Panc1 (cell line): ENCODE results near the gene COL27A1. TPM values are rescaled to one million over a fixed set of nuclear protein-coding genes. Genes with fewer than 3 reads are reported as not detected.

Source experiments
- ATAC-seq: fragments of 200-7000 bp; cut with Tn5 transposase; 2 replicates; pipeline ENCODE4 v1.9.1; 2020; ENCODE audit warnings: mild to moderate bottlenecking, moderate library complexity
- BruUV-seq: library from RNA; stranded (reverse); fragments of 400-500 nt; replicated peaks from 2 replicates; lab custom pipeline; 2021; lab: Mats Ljungman, UMichigan
- CTCF ChIA-PET: fragments of 300-600 bp; sonication (Branson Sonifier 250); formaldehyde crosslinking; loops from one replicate; lab custom pipeline; 2022; ENCODE audit warnings: antibody characterized with exemption; lab: Charles Lee
- POLR2A ChIA-PET: fragments of 300-600 bp; sonication (Branson Sonifier 250); formaldehyde crosslinking; loops from one replicate; lab custom pipeline; 2022; ENCODE audit warnings: antibody characterized with exemption; lab: Charles Lee
- DNase-seq: peaks from one replicate; pipeline ENCODE4 v3.0.0-alpha.2; 2010; ENCODE audit warnings: low read depth, low spot score
- H3K27ac ChIP-seq: 2 replicates; pipeline ENCODE4 v1.5.1; 2011; ENCODE audit warnings: mild to moderate bottlenecking, low read length, inconsistent platforms
- H3K27me3 ChIP-seq: fragments of 200-500 bp; sonication (Bioruptor generic); 2 replicates; pipeline ENCODE4 v1.6.0; 2014; ENCODE audit warnings: low read length, inconsistent platforms; ENCODE audit not compliant: control insufficient read depth, insufficient read depth
- H3K36me3 ChIP-seq: fragments of 200-500 bp; sonication (Bioruptor generic); 2 replicates; pipeline ENCODE4 v1.5.1; 2014; ENCODE audit warnings: inconsistent platforms, mild to moderate bottlenecking, low read length, moderate library complexity; ENCODE audit not compliant: control insufficient read depth, insufficient read depth
- H3K4me1 ChIP-seq: 2 replicates; pipeline ENCODE4 v1.5.1; 2011; ENCODE audit warnings: inconsistent platforms, mild to moderate bottlenecking, low read length, moderate library complexity; ENCODE audit not compliant: control insufficient read depth, insufficient read depth
- H3K4me3 ChIP-seq, 2 experiments: 2 replicates each; pipeline ENCODE4 v1.5.1; 2011 to 2012; ENCODE audit warnings: low read depth in 2 of 2, low read length in 2 of 2, mild to moderate bottlenecking in 2 of 2, inconsistent platforms in 1 of 2, moderate library complexity in 1 of 2
- H3K9me3 ChIP-seq: fragments of 200-500 bp; sonication (Bioruptor generic); 2 replicates; pipeline ENCODE4 v1.5.1; 2014; ENCODE audit warnings: low read depth, mild to moderate bottlenecking, inconsistent platforms, low read length, moderate library complexity; ENCODE audit not compliant: control insufficient read depth, insufficient read depth
- POLR2AphosphoS5 ChIP-seq: IDR thresholded peaks from 2 replicates; pipeline ENCODE4 v1.6.1; 2012; ENCODE audit warnings: mild to moderate bottlenecking, low read depth, low read length, moderate library complexity
- SIN3A ChIP-seq: IDR thresholded peaks from 2 replicates; pipeline ENCODE4 v1.6.1; 2012; ENCODE audit warnings: low read depth, mild to moderate bottlenecking, low read length, moderate library complexity, borderline replicate concordance; ENCODE audit not compliant: insufficient read depth
- TCF7L2 ChIP-seq: IDR thresholded peaks from 2 replicates; pipeline ENCODE4 v1.6.1; 2011; ENCODE audit warnings: mild to moderate bottlenecking, low read depth, low read length, inconsistent platforms
- in situ Hi-C: cut with HindIII; loops from 2 replicates; pipeline ENCODE4 v1.10.0; 2016; ENCODE audit warnings: low sequenced_read_pairs, low pct_unique_long_range_greater_than_20kb
- intact Hi-C: fragments of 100-400 bp; cut with micrococcal nuclease; formaldehyde crosslinking; loops from one replicate; pipeline ENCODE4 v1.10.0; 2022; ENCODE audit not compliant: unreplicated experiment
- total RNA-seq: library from RNA; stranded (reverse); gene quantifications from one replicate; pipeline ENCODE4 v1.2.1, GENCODE V29; 2021; ENCODE audit not compliant: unreplicated experiment
- TF ChIP-seq, protein P1 (sequence below): fragments of 450-650 bp; IDR thresholded peaks from 2 replicates; pipeline ENCODE4 v1.5.1; 2017; ENCODE audit warnings: mild to moderate bottlenecking
- TF ChIP-seq, protein P2 (sequence below), 2 experiments: IDR thresholded peaks; 2 replicates each; pipeline ENCODE4 v1.6.1; 2011 to 2012; ENCODE audit warnings: low read depth in 2 of 2, control low read depth in 1 of 2, low read length in 1 of 2, mild to moderate bottlenecking in 1 of 2, moderate library complexity in 1 of 2; ENCODE audit not compliant: insufficient read depth in 1 of 2

Gene COL27A1
- total RNA-seq, 1 experiment from 2014 or later = 5.1 TPM

DNA sequence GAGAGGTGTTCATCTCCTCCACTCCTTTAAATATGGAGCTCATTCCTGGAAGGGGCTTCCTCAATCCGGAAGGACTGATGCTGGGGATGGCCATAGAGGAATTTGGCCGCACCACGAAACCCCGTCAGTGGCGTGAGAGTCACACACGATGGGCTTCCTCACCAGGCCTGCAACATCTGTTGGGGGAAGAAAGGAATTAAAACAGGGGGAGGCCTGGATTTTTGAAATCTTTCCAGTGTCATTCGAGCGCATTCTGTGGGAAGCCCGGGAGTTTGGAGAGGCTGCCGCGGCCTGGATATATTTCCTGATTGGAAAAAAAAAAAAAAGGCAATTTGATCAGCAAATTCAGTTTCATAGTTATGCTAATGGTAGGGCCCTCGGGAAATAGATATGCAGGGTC is 91.2 kb downstream of the COL27A1 start:
- intact Hi-C loops = no loop called here
- ChIA-PET POLR2A (no interaction called here), CTCF (no interaction called here)
- no peaks in the 10 kb centered on the region for H3K4me1 ChIP-seq
- no peaks in the 10 kb centered on the region for H3K27me3 ChIP-seq
- in situ Hi-C loops = no loop called here
- DNase-seq (no peak), ATAC-seq (no peak)
- no peak overlapping the region for H3K27ac ChIP-seq
- H3K4me3 ChIP-seq = no peak overlapping the region
- no peaks in the 10 kb centered on the region for H3K9me3 ChIP-seq
- BruUV-seq = no TSS peak
- H3K36me3 ChIP-seq = no peaks in the 10 kb centered on the region
- no peak for TF ChIP-seq POLR2AphosphoS5
- no peak for TF ChIP-seq SIN3A
- TF ChIP-seq TCF7L2 = no peak
- TF ChIP-seq, protein P1, sequence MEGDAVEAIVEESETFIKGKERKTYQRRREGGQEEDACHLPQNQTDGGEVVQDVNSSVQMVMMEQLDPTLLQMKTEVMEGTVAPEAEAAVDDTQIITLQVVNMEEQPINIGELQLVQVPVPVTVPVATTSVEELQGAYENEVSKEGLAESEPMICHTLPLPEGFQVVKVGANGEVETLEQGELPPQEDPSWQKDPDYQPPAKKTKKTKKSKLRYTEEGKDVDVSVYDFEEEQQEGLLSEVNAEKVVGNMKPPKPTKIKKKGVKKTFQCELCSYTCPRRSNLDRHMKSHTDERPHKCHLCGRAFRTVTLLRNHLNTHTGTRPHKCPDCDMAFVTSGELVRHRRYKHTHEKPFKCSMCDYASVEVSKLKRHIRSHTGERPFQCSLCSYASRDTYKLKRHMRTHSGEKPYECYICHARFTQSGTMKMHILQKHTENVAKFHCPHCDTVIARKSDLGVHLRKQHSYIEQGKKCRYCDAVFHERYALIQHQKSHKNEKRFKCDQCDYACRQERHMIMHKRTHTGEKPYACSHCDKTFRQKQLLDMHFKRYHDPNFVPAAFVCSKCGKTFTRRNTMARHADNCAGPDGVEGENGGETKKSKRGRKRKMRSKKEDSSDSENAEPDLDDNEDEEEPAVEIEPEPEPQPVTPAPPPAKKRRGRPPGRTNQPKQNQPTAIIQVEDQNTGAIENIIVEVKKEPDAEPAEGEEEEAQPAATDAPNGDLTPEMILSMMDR = no peak
- TF ChIP-seq, protein P2, sequence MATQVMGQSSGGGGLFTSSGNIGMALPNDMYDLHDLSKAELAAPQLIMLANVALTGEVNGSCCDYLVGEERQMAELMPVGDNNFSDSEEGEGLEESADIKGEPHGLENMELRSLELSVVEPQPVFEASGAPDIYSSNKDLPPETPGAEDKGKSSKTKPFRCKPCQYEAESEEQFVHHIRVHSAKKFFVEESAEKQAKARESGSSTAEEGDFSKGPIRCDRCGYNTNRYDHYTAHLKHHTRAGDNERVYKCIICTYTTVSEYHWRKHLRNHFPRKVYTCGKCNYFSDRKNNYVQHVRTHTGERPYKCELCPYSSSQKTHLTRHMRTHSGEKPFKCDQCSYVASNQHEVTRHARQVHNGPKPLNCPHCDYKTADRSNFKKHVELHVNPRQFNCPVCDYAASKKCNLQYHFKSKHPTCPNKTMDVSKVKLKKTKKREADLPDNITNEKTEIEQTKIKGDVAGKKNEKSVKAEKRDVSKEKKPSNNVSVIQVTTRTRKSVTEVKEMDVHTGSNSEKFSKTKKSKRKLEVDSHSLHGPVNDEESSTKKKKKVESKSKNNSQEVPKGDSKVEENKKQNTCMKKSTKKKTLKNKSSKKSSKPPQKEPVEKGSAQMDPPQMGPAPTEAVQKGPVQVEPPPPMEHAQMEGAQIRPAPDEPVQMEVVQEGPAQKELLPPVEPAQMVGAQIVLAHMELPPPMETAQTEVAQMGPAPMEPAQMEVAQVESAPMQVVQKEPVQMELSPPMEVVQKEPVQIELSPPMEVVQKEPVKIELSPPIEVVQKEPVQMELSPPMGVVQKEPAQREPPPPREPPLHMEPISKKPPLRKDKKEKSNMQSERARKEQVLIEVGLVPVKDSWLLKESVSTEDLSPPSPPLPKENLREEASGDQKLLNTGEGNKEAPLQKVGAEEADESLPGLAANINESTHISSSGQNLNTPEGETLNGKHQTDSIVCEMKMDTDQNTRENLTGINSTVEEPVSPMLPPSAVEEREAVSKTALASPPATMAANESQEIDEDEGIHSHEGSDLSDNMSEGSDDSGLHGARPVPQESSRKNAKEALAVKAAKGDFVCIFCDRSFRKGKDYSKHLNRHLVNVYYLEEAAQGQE (IDR thresholded peaks at IDR 0.05; ENCODE audit: insufficient read depth in 1 of 2, low read depth in 2 of 2, low read length in 1 of 2) = no peak

DNA sequence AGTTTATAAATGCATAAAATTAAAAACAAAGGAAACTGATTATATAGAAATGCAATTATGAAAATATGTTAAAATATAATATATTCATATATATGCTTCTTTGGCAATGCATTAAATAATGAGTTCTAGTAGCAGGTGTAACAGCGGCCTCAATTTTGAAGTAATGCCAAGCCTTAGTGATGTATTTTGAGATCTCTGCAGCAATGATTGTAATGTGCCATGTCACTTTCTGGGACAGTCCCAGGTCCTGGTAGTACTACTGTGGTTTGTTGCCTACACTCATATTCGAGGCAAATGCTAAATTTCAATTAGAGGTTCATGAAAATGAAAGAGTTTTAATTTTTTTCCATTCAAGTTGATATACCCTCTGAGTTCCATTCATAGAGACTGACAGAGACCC is 91.7 kb downstream of the COL27A1 start:
- in situ Hi-C loops = no loop called here
- no peak for TF ChIP-seq SIN3A
- TF ChIP-seq, protein P2 (IDR thresholded peaks at IDR 0.05; ENCODE audit: insufficient read depth in 1 of 2, low read depth in 2 of 2, low read length in 1 of 2) = no peak
- CTCF ChIA-PET = no interaction called here
- H3K27ac ChIP-seq = no peak overlapping the region
- no peak overlapping the region for H3K4me3 ChIP-seq
- H3K4me1 ChIP-seq = no peaks in the 10 kb centered on the region
- BruUV-seq = no TSS peak
- POLR2A ChIA-PET = no interaction called here
- H3K36me3 ChIP-seq = no peaks in the 10 kb centered on the region
- ATAC-seq (no peak), DNase-seq (no peak)
- intact Hi-C loops = no loop called here
- no peaks in the 10 kb centered on the region for H3K9me3 ChIP-seq
- no peaks in the 10 kb centered on the region for H3K27me3 ChIP-seq
